ENCODE data around the gene IRGC. TPM values are rescaled to one million over a fixed set of nuclear protein-coding genes. Genes with fewer than 3 reads are reported as not detected.

IRGC gene
- total RNA-seq (2014; rRNA removed; shearing (Covaris generic)) (not detected in 2 replicates), polyA plus RNA-seq (2016; fragmentation: Nextera tagmentation; extraction: Ambion mirVana) (not detected in 2 replicates)

GRCh38 chr19:43715776-43716175 lies at the start of gene IRGC:
IRGC (plus strand) TSS chr19:43716076; CDS start chr19:43718559, 2,483 bp downstream.
- Histone ChIP-seq H3F3A (ENCODE audit: insufficient read depth) (no peaks in the 10 kb centered on the region), H3K79me2 (ENCODE audit: insufficient read depth) (no peaks in the 10 kb centered on the region), H3K27me3 (replicated peaks; ENCODE audit: insufficient read depth) (no peaks in the 10 kb centered on the region), H3K4me2 (ENCODE audit: unreplicated experiment) (no peak within 1 kb of the TSS), H3K9me2 (ENCODE audit: insufficient read depth) (no peaks in the 10 kb centered on the region), H4K20me1 (ENCODE audit: insufficient read depth) (no peaks in the 10 kb centered on the region), H3K9ac (no peak within 1 kb of the TSS), H3K4me1 (ENCODE audit: insufficient read depth) (no peaks in the 10 kb centered on the region), H3K36me3 (ENCODE audit: low read depth) (no peaks in the 10 kb centered on the region), H2AFZ (no peak within 1 kb of the TSS), H3K9me3 (ENCODE audit: low read depth) (no peaks in the 10 kb centered on the region), H3K27ac (no peak within 1 kb of the TSS), H3K4me3 (no peak within 1 kb of the TSS)
- WGBS, 2 experiments (ENCODE audit: low coverage in 1 of 2, low lambda C conversion rate in 2 of 2, missing lambda C conversion rate in 2 of 2), result 44 to 47% methylated on average over 4 of the region's 4 CpGs
- TF ChIP-seq EZH2phosphoT487 (IDR thresholded peaks at IDR 0.05; ENCODE audit: insufficient read depth, low read depth), result no peak
- no peak for TF ChIP-seq EZH2 (IDR thresholded peaks at IDR 0.05; ENCODE audit: insufficient read depth, poor library complexity, severe bottlenecking)
- no peak for DNase-seq
- in situ Hi-C loops (cut with MboI), result no loop called here

- Histone ChIP-seq H3K9me2 (ENCODE audit: insufficient read depth) (no peaks in the 10 kb centered on the region), H3K27ac (no peak overlapping the region), H3K4me2 (ENCODE audit: unreplicated experiment) (peak overlapping the region; percentile 80), H3K36me3 (ENCODE audit: low read depth) (peaks cover 41% of the 10 kb centered on the region), H3F3A (ENCODE audit: insufficient read depth) (peaks cover 8% of the 10 kb centered on the region), H2AFZ (peak overlapping the region; percentile 30; the same call in 1 of the 2 replicates), H3K4me3 (peak overlapping the region; percentile 70), H3K9me3 (ENCODE audit: low read depth) (no peaks in the 10 kb centered on the region), H3K9ac (peak overlapping the region; percentile 39; the same call in 1 of the 2 replicates), H3K79me2 (ENCODE audit: insufficient read depth) (peaks cover 58% of the 10 kb centered on the region), H4K20me1 (ENCODE audit: insufficient read depth) (peaks cover 5% of the 10 kb centered on the region; the same call in 1 of the 2 replicates), H3K27me3 (replicated peaks; ENCODE audit: insufficient read depth) (no peaks in the 10 kb centered on the region), H3K4me1 (ENCODE audit: insufficient read depth) (peaks cover 16% of the 10 kb centered on the region)
- WGBS, 2 experiments (ENCODE audit: low coverage in 1 of 2, low lambda C conversion rate in 2 of 2, missing lambda C conversion rate in 2 of 2), result 74 to 78% methylated on average over 26 of the region's 26 CpGs
- no peak for DNase-seq
- in situ Hi-C loops (cut with MboI), result no loop called here
- TF ChIP-seq EZH2 (IDR thresholded peaks at IDR 0.05; ENCODE audit: insufficient read depth, poor library complexity, severe bottlenecking), result no peak
- TF ChIP-seq EZH2phosphoT487 (IDR thresholded peaks at IDR 0.05; ENCODE audit: insufficient read depth, low read depth), result no peak
These were observed 48.6 kb upstream of the IRGC start for GRCh38 chr19:43667126-43667875.

- Histone ChIP-seq H3K9me3 (ENCODE audit: low read depth) (no peaks in the 10 kb centered on the region), H2AFZ (peak overlapping the region; percentile 30; the same call in 1 of the 2 replicates), H3K36me3 (ENCODE audit: low read depth) (peaks cover 41% of the 10 kb centered on the region), H4K20me1 (ENCODE audit: insufficient read depth) (peaks cover 5% of the 10 kb centered on the region; the same call in 1 of the 2 replicates), H3K4me3 (peak overlapping the region; percentile 70), H3K9me2 (ENCODE audit: insufficient read depth) (no peaks in the 10 kb centered on the region), H3K79me2 (ENCODE audit: insufficient read depth) (peaks cover 51% of the 10 kb centered on the region), H3K4me2 (ENCODE audit: unreplicated experiment) (peak overlapping the region; percentile 80), H3K4me1 (ENCODE audit: insufficient read depth) (peaks cover 16% of the 10 kb centered on the region), H3F3A (ENCODE audit: insufficient read depth) (peaks cover 8% of the 10 kb centered on the region), H3K27me3 (replicated peaks; ENCODE audit: insufficient read depth) (no peaks in the 10 kb centered on the region), H3K9ac (peak overlapping the region; percentile 39; the same call in 1 of the 2 replicates), H3K27ac (no peak overlapping the region)
- 36% methylated on average over 29 of the region's 29 CpGs for WGBS, 2 experiments (ENCODE audit: low coverage in 1 of 2, low lambda C conversion rate in 2 of 2, missing lambda C conversion rate in 2 of 2)
- in situ Hi-C loops (cut with MboI), result no loop called here
- TF ChIP-seq EZH2 (IDR thresholded peaks at IDR 0.05; ENCODE audit: insufficient read depth, poor library complexity, severe bottlenecking), result no peak
- no peak for TF ChIP-seq EZH2phosphoT487 (IDR thresholded peaks at IDR 0.05; ENCODE audit: insufficient read depth, low read depth)
- DNase-seq, result no peak
These were observed 47.9 kb upstream of the IRGC start for GRCh38 chr19:43667876-43668405.

- Histone ChIP-seq H3F3A (ENCODE audit: insufficient read depth) (peaks cover 8% of the 10 kb centered on the region), H3K79me2 (ENCODE audit: insufficient read depth) (peaks cover 45% of the 10 kb centered on the region), H3K27ac (peak overlapping the region; percentile 88), H3K9ac (peak overlapping the region; percentile 91), H3K9me3 (ENCODE audit: low read depth) (no peaks in the 10 kb centered on the region), H3K4me1 (ENCODE audit: insufficient read depth) (peaks cover 16% of the 10 kb centered on the region), H3K36me3 (ENCODE audit: low read depth) (peaks cover 37% of the 10 kb centered on the region), H4K20me1 (ENCODE audit: insufficient read depth) (peaks cover 5% of the 10 kb centered on the region; the same call in 1 of the 2 replicates), H3K27me3 (replicated peaks; ENCODE audit: insufficient read depth) (no peaks in the 10 kb centered on the region), H3K4me2 (ENCODE audit: unreplicated experiment) (peak overlapping the region; percentile 93), H2AFZ (peak overlapping the region; percentile 83), H3K4me3 (peak overlapping the region; percentile 90), H3K9me2 (ENCODE audit: insufficient read depth) (no peaks in the 10 kb centered on the region)
- in situ Hi-C loops (cut with MboI), result no loop called here
- TF ChIP-seq EZH2phosphoT487 (IDR thresholded peaks at IDR 0.05; ENCODE audit: insufficient read depth, low read depth), result no peak
- TF ChIP-seq EZH2 (IDR thresholded peaks at IDR 0.05; ENCODE audit: insufficient read depth, poor library complexity, severe bottlenecking), result no peak
- 1 to 3% methylated on average over 18 to 44 of the region's 44 CpGs for WGBS, 2 experiments (ENCODE audit: low coverage in 1 of 2, low lambda C conversion rate in 2 of 2, missing lambda C conversion rate in 2 of 2)
- DNase-seq, result peak; percentile 99
These were observed 47.3 kb upstream of the IRGC start for GRCh38 chr19:43668406-43669109.
